ENCODE data around the gene TRPV2.
A peak's percentile ranks its signal among the peaks of the same experiment; 100 is the strongest.
"Not testable (repeated sequence)": the region's sequence is repeated elsewhere in the genome, so short reads cannot be mapped to it uniquely, and the experiment has no call there.

The TRPV2 gene

GRCh38 chr17:16415031-16415924, at the start of gene TRPV2:
Gene TRPV2, plus strand, starts transcription at chr17:16415571. Its CDS starts 2,098 bp downstream, at chr17:16417669.
- no peak for DNase-seq

- no peak for DNase-seq
Observed at GRCh38 chr17:16371742-16372141, 43.6 kb upstream of the TRPV2 start.

- no peak for DNase-seq
Observed at GRCh38 chr17:16374146-16374938, 41.0 kb upstream of the TRPV2 start.

- no peak for DNase-seq
Observed at GRCh38 chr17:16377941-16378341, 37.4 kb upstream of the TRPV2 start.

GRCh38 chr17:16378636-16379282, 36.6 kb upstream of the TRPV2 start:
- no peak for DNase-seq

- DNase-seq: no peak
Observed at GRCh38 chr17:16379654-16380053, 35.7 kb upstream of the TRPV2 start.

- peak; percentile 95 for DNase-seq
Observed at GRCh38 chr17:16380640-16381495, 34.5 kb upstream of the TRPV2 start, which contains the start of gene UBB. Gene UBB, plus strand, starts transcription at chr17:16381091. Its CDS starts 817 bp downstream, at chr17:16381908.

- DNase-seq: no peak
Observed at GRCh38 chr17:16381496-16381820, 33.9 kb upstream of the TRPV2 start.

GRCh38 chr17:16383216-16383615, 32.2 kb upstream of the TRPV2 start:
- no peak for DNase-seq

- no peak for DNase-seq
Observed at GRCh38 chr17:16383772-16384287, 31.5 kb upstream of the TRPV2 start.

GRCh38 chr17:16384557-16384956, 30.8 kb upstream of the TRPV2 start:
- DNase-seq: no peak

- DNase-seq: not testable (repeated sequence)
Observed at GRCh38 chr17:16386126-16386507, 29.3 kb upstream of the TRPV2 start.

- no peak for DNase-seq
Observed at GRCh38 chr17:16391451-16391850, 23.9 kb upstream of the TRPV2 start.

- not testable (repeated sequence) for DNase-seq
Observed at GRCh38 chr17:16392491-16392890, 22.9 kb upstream of the TRPV2 start.

GRCh38 chr17:16395887-16396286, 19.5 kb upstream of the TRPV2 start:
- DNase-seq: not testable (repeated sequence)

GRCh38 chr17:16396693-16397092, 18.7 kb upstream of the TRPV2 start:
- DNase-seq: not testable (repeated sequence)

- DNase-seq: no peak
Observed at GRCh38 chr17:16398270-16399267, 16.8 kb upstream of the TRPV2 start.

- DNase-seq: not testable (repeated sequence)
Observed at GRCh38 chr17:16403847-16404246, 11.5 kb upstream of the TRPV2 start.

- no peak for DNase-seq
Observed at GRCh38 chr17:16406742-16407674, 8.4 kb upstream of the TRPV2 start.
